ENCODE measurements around the gene RAD18. TPM values are rescaled to one million over a fixed set of nuclear protein-coding genes. Genes with fewer than 3 reads are reported as not detected.

The RAD18 gene
- total and polyA plus RNA-seq, 4 donors: 1.2 to 9.0 (median 4.3) TPM

DNA sequence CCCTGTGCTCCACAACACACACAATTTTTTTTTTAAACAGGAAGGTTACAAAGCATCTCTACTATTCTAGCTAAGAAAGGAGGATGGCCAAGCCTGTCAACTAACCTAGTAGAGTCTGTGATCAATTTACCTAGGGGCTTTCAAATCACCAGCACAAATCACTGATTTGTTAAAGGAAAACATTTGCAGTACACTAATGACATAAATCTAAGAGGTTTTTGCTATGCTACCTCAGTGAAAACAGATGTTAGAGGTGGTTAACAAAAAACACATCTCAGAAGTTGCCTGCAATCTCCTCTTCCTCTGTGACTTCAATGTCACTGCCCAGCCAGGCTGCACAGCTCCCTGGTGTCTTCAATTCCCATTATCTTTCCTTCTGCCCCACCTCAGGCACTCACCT lies 72.0 kb downstream of the RAD18 start:
- Histone ChIP-seq H3K27ac (ENCODE audit: low read depth in 1 of 2, low read length in 2 of 2) (no peak overlapping the region), H3K4me1 (ENCODE audit: control insufficient read depth in 4 of 4, insufficient read depth in 4 of 4, low read length in 3 of 4) (no peaks in the 10 kb centered on the region), H3K4me3 (ENCODE audit: low read depth in 1 of 3, low read length in 3 of 3) (no peak overlapping the region), H3K9ac (ENCODE audit: low read depth in 1 of 2, low read length in 2 of 2) (no peak overlapping the region), H3K27me3 (ENCODE audit: control insufficient read depth in 4 of 4, insufficient read depth in 4 of 4, low read length in 3 of 4) (no peaks in the 10 kb centered on the region), H3K9me3 (ENCODE audit: control insufficient read depth in 4 of 4, low read length in 3 of 4) (no peaks in the 10 kb centered on the region), H3K36me3 (ENCODE audit: control insufficient read depth in 4 of 4, insufficient read depth in 3 of 4, low read depth in 1 of 4, low read length in 3 of 4) (no peaks in the 10 kb centered on the region)
- no peak for DNase-seq (ENCODE audit: low spot score)
- TF ChIP-seq, protein P1, sequence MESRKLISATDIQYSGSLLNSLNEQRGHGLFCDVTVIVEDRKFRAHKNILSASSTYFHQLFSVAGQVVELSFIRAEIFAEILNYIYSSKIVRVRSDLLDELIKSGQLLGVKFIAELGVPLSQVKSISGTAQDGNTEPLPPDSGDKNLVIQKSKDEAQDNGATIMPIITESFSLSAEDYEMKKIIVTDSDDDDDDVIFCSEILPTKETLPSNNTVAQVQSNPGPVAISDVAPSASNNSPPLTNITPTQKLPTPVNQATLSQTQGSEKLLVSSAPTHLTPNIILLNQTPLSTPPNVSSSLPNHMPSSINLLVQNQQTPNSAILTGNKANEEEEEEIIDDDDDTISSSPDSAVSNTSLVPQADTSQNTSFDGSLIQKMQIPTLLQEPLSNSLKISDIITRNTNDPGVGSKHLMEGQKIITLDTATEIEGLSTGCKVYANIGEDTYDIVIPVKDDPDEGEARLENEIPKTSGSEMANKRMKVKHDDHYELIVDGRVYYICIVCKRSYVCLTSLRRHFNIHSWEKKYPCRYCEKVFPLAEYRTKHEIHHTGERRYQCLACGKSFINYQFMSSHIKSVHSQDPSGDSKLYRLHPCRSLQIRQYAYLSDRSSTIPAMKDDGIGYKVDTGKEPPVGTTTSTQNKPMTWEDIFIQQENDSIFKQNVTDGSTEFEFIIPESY (IDR thresholded peaks at IDR 0.05): no peak
- TF ChIP-seq, protein P2, sequence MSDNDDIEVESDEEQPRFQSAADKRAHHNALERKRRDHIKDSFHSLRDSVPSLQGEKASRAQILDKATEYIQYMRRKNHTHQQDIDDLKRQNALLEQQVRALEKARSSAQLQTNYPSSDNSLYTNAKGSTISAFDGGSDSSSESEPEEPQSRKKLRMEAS (IDR thresholded peaks at IDR 0.05): no peak
- TF ChIP-seq, protein P3, sequence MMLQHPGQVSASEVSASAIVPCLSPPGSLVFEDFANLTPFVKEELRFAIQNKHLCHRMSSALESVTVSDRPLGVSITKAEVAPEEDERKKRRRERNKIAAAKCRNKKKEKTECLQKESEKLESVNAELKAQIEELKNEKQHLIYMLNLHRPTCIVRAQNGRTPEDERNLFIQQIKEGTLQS (IDR thresholded peaks at IDR 0.05): no peak
- no peak for TF ChIP-seq TAF1 (conservative IDR thresholded peaks at IDR 0.05)
- no peak for TF ChIP-seq GABPA (IDR thresholded peaks at IDR 0.05 in 1 of 2, conservative IDR thresholded peaks at IDR 0.05 in 1 of 2)
- no peak for TF ChIP-seq EGR1 (IDR thresholded peaks at IDR 0.05; ENCODE audit: low read depth in 2 of 2)
- no peak for TF ChIP-seq HNF4A (conservative IDR thresholded peaks at IDR 0.05)
- no peak for TF ChIP-seq FOXA2 (IDR thresholded peaks at IDR 0.05)
- TF ChIP-seq NR2F2 (IDR thresholded peaks at IDR 0.05): no peak
- TF ChIP-seq, protein P4, sequence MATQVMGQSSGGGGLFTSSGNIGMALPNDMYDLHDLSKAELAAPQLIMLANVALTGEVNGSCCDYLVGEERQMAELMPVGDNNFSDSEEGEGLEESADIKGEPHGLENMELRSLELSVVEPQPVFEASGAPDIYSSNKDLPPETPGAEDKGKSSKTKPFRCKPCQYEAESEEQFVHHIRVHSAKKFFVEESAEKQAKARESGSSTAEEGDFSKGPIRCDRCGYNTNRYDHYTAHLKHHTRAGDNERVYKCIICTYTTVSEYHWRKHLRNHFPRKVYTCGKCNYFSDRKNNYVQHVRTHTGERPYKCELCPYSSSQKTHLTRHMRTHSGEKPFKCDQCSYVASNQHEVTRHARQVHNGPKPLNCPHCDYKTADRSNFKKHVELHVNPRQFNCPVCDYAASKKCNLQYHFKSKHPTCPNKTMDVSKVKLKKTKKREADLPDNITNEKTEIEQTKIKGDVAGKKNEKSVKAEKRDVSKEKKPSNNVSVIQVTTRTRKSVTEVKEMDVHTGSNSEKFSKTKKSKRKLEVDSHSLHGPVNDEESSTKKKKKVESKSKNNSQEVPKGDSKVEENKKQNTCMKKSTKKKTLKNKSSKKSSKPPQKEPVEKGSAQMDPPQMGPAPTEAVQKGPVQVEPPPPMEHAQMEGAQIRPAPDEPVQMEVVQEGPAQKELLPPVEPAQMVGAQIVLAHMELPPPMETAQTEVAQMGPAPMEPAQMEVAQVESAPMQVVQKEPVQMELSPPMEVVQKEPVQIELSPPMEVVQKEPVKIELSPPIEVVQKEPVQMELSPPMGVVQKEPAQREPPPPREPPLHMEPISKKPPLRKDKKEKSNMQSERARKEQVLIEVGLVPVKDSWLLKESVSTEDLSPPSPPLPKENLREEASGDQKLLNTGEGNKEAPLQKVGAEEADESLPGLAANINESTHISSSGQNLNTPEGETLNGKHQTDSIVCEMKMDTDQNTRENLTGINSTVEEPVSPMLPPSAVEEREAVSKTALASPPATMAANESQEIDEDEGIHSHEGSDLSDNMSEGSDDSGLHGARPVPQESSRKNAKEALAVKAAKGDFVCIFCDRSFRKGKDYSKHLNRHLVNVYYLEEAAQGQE (IDR thresholded peaks at IDR 0.05): no peak
- TF ChIP-seq SP1 (IDR thresholded peaks at IDR 0.05): no peak
- TF ChIP-seq RXRA (IDR thresholded peaks at IDR 0.05): no peak
- TF ChIP-seq RAD21 (IDR thresholded peaks at IDR 0.05): no peak
- no peak for TF ChIP-seq JUND (IDR thresholded peaks at IDR 0.05)
- TF ChIP-seq, protein P5, sequence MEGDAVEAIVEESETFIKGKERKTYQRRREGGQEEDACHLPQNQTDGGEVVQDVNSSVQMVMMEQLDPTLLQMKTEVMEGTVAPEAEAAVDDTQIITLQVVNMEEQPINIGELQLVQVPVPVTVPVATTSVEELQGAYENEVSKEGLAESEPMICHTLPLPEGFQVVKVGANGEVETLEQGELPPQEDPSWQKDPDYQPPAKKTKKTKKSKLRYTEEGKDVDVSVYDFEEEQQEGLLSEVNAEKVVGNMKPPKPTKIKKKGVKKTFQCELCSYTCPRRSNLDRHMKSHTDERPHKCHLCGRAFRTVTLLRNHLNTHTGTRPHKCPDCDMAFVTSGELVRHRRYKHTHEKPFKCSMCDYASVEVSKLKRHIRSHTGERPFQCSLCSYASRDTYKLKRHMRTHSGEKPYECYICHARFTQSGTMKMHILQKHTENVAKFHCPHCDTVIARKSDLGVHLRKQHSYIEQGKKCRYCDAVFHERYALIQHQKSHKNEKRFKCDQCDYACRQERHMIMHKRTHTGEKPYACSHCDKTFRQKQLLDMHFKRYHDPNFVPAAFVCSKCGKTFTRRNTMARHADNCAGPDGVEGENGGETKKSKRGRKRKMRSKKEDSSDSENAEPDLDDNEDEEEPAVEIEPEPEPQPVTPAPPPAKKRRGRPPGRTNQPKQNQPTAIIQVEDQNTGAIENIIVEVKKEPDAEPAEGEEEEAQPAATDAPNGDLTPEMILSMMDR (IDR thresholded peaks at IDR 0.05; ENCODE audit: low read depth, low read length, missing input control): no peak
- TF ChIP-seq YY1 (IDR thresholded peaks at IDR 0.05): no peak
- no peak for TF ChIP-seq FOXA1 (IDR thresholded peaks at IDR 0.05)
- TF ChIP-seq HNF4G (IDR thresholded peaks at IDR 0.05): no peak

All from liver (tissue), 9 donors.